Glutamatergic neuron (in vitro differentiated cells): ENCODE measurements around the gene NNMT. TPM values are rescaled to one million over a fixed set of nuclear protein-coding genes. Genes with fewer than 3 reads are reported as not detected.

ENCODE experiments used
- DNase-seq: peaks from one replicate; pipeline ENCODE4 v3.0.0; 2022
- H3K27ac Mint-ChIP-seq: one replicate; pipeline ENCODE4 v1.8.0; 2020; ENCODE audit warnings: mild to moderate bottlenecking, mixed read lengths, inconsistent platforms; ENCODE audit not compliant: unreplicated experiment
- H3K27me3 Mint-ChIP-seq: one replicate; pipeline ENCODE4 v1.8.0; 2020; ENCODE audit warnings: mild to moderate bottlenecking, moderate library complexity, mixed read lengths, inconsistent platforms; ENCODE audit not compliant: unreplicated experiment
- H3K36me3 Mint-ChIP-seq: one replicate; pipeline ENCODE4 v1.8.0; 2020; ENCODE audit warnings: mild to moderate bottlenecking, mixed read lengths, inconsistent platforms; ENCODE audit not compliant: unreplicated experiment
- H3K4me1 Mint-ChIP-seq: one replicate; pipeline ENCODE4 v1.8.0; 2020; ENCODE audit warnings: mild to moderate bottlenecking, low read depth, mixed read lengths, inconsistent platforms; ENCODE audit not compliant: unreplicated experiment
- H3K4me3 Mint-ChIP-seq: one replicate; pipeline ENCODE4 v1.8.0; 2020; ENCODE audit warnings: mild to moderate bottlenecking, mixed read lengths, inconsistent platforms; ENCODE audit not compliant: unreplicated experiment
- H3K9me3 Mint-ChIP-seq: one replicate; pipeline ENCODE4 v1.8.0; 2020; ENCODE audit warnings: mild to moderate bottlenecking, moderate library complexity, mixed read lengths, inconsistent platforms; ENCODE audit not compliant: unreplicated experiment
- CTCF ChIP-seq: fragments of 200-600 bp; sonication (generic); IDR thresholded peaks from one replicate; pipeline ENCODE4 v1.5.0; 2021; ENCODE audit not compliant: partially characterized antibody, unreplicated experiment
- total RNA-seq: library from RNA; stranded (reverse); fragmentation: NEBNext Ultra II Directional; extraction: Animal tissue kit (Norgen Biotek cat#: 25700); gene quantifications from one replicate; pipeline ENCODE4 v1.2.1, GENCODE V29; 2021; ENCODE audit not compliant: unreplicated experiment

Gene NNMT
- total RNA-seq, 1 donor from 2014 or later, result 3.4 TPM

GRCh38 chr11:114278342-114279065 lies 17.7 kb upstream of the NNMT start:
- no peaks in the 10 kb centered on the region for H3K36me3 Mint-ChIP-seq
- peaks cover 3% of the 10 kb centered on the region for H3K9me3 Mint-ChIP-seq
- H3K27ac Mint-ChIP-seq, result no peak overlapping the region

GRCh38 chr11:114279792-114280546 lies 16.2 kb upstream of the NNMT start:
- Mint-ChIP-seq H3K9me3 (peaks cover 3% of the 10 kb centered on the region), H3K27me3 (peaks cover 9% of the 10 kb centered on the region), H3K36me3 (no peaks in the 10 kb centered on the region), H3K4me1 (peaks cover 35% of the 10 kb centered on the region), H3K4me3 (peak overlapping the region; percentile 37), H3K27ac (peak overlapping the region; percentile 53)
- DNase-seq, result no peak
- TF ChIP-seq CTCF, result no peak

More at GRCh38 chr11:114278342-114279065, 17.7 kb upstream of the NNMT start:
- Mint-ChIP-seq H3K4me1 (peaks cover 31% of the 10 kb centered on the region), H3K4me3 (no peak overlapping the region), H3K27me3 (peaks cover 9% of the 10 kb centered on the region)
- no peak for TF ChIP-seq CTCF
- no peak for DNase-seq

- Mint-ChIP-seq H3K27me3 (peaks cover 6% of the 10 kb centered on the region), H3K9me3 (peaks cover 3% of the 10 kb centered on the region), H3K36me3 (no peaks in the 10 kb centered on the region), H3K27ac (peak overlapping the region; percentile 76), H3K4me3 (peak overlapping the region; percentile 39), H3K4me1 (peaks cover 38% of the 10 kb centered on the region)
- DNase-seq, result peak; percentile 79
- peak; percentile 72 for TF ChIP-seq CTCF
Observed at GRCh38 chr11:114280696-114281095, 15.5 kb upstream of the NNMT start.

GRCh38 chr11:114281388-114281956 lies 14.7 kb upstream of the NNMT start:
- H3K36me3 Mint-ChIP-seq, result no peaks in the 10 kb centered on the region
- H3K4me3 Mint-ChIP-seq, result peak overlapping the region; percentile 39
- peak overlapping the region; percentile 76 for H3K27ac Mint-ChIP-seq
- peaks cover 3% of the 10 kb centered on the region for H3K9me3 Mint-ChIP-seq
- no peak for DNase-seq
- no peak for TF ChIP-seq CTCF
- H3K4me1 Mint-ChIP-seq, result peaks cover 38% of the 10 kb centered on the region
- H3K27me3 Mint-ChIP-seq, result peaks cover 6% of the 10 kb centered on the region
